Effector memory CD4-positive, alpha-beta T cell (primary cell): Measurements from ENCODE around the gene SMARCD1.
"Not testable (repeated sequence)": the region's sequence is repeated elsewhere in the genome, so short reads cannot be mapped to it uniquely, and the experiment has no call there.

Experiments used
- DNase-seq, 3 donors: peaks; one replicate each; pipeline ENCODE4 v3.0.0-alpha.2; 2020
- H3K27ac ChIP-seq: 2 replicates; pipeline ENCODE4 v1.7.0; 2013; ENCODE audit warnings: mild to moderate bottlenecking, low read length, moderate library complexity; ENCODE audit not compliant: insufficient read depth, poor library complexity, severe bottlenecking
- H3K27me3 ChIP-seq: replicated peaks from 2 replicates; pipeline ENCODE4 v1.7.0; 2013; ENCODE audit warnings: mild to moderate bottlenecking, low read length; ENCODE audit not compliant: insufficient read depth, control insufficient read depth, poor library complexity, severe bottlenecking
- H3K36me3 ChIP-seq: 2 replicates; pipeline ENCODE4 v1.7.0; 2013; ENCODE audit warnings: mild to moderate bottlenecking, low read length, moderate library complexity; ENCODE audit not compliant: control insufficient read depth, insufficient read depth
- H3K4me1 ChIP-seq: 2 replicates; pipeline ENCODE4 v1.7.0; 2013; ENCODE audit warnings: low read length, mild to moderate bottlenecking; ENCODE audit not compliant: control insufficient read depth, insufficient read depth, poor library complexity, severe bottlenecking
- H3K4me3 ChIP-seq: 2 replicates; pipeline ENCODE4 v1.7.0; 2013; ENCODE audit warnings: low read length, low read depth, mild to moderate bottlenecking; ENCODE audit not compliant: insufficient read depth, poor library complexity, severe bottlenecking
- H3K9me3 ChIP-seq: 2 replicates; pipeline ENCODE4 v1.7.0; 2013; ENCODE audit warnings: mild to moderate bottlenecking, low read length, moderate library complexity; ENCODE audit not compliant: control insufficient read depth

Gene SMARCD1

DNA sequence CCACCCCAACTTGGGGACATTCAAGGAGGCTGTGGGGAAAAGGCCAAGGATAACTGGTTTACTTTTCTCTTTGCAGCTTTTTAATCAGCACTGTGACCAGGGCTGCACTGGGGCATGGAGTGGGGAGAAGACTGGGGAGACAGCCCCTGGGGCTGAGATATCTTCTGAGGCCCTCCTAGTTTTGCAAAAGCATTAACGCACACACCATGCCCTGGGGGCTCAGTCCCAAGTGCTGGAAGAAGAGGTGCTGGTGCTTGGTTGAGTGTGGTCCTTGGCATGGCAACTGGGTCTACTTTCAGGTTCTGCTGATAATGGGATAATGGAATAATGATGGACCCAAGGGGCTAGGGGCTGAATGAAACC, 9.4 kb upstream of the SMARCD1 start:
- no peaks in the 10 kb centered on the region for H3K4me1 ChIP-seq
- no peak for DNase-seq
- H3K27me3 ChIP-seq: no peaks in the 10 kb centered on the region
- H3K36me3 ChIP-seq: no peaks in the 10 kb centered on the region
- H3K9me3 ChIP-seq: no peaks in the 10 kb centered on the region
- no peak overlapping the region for H3K27ac ChIP-seq
- no peak overlapping the region for H3K4me3 ChIP-seq

GRCh38 chr12:50077099-50077498, 8.0 kb upstream of the SMARCD1 start:
- H3K4me1 ChIP-seq: no peaks in the 10 kb centered on the region
- H3K4me3 ChIP-seq: no peak overlapping the region
- no peaks in the 10 kb centered on the region for H3K36me3 ChIP-seq
- H3K27me3 ChIP-seq: no peaks in the 10 kb centered on the region
- no peak for DNase-seq
- no peak overlapping the region for H3K27ac ChIP-seq
- no peaks in the 10 kb centered on the region for H3K9me3 ChIP-seq

DNA sequence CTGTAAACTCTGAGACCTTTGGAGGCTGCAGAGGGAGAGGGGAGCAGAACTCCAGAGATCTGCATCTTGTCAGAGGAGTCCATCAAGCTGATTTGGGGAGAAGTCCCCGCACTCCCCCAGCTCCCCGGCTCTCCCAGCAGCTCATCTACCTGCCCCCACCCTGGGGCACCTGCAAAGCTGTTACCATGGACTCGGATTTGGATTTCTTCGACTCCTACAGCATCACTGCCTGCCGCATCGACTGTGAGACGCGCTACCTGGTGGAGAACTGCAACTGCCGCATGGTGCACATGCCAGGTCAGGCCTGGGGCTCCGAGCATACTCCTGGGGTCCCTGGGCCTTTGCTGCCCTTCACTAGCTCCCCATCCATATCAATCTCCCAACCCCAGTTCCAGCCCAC, 6.9 kb upstream of the SMARCD1 start:
- no peak overlapping the region for H3K27ac ChIP-seq
- H3K9me3 ChIP-seq: no peaks in the 10 kb centered on the region
- H3K4me1 ChIP-seq: no peaks in the 10 kb centered on the region
- H3K36me3 ChIP-seq: no peaks in the 10 kb centered on the region
- no peak for DNase-seq
- H3K27me3 ChIP-seq: no peaks in the 10 kb centered on the region
- H3K4me3 ChIP-seq: no peak overlapping the region

DNA sequence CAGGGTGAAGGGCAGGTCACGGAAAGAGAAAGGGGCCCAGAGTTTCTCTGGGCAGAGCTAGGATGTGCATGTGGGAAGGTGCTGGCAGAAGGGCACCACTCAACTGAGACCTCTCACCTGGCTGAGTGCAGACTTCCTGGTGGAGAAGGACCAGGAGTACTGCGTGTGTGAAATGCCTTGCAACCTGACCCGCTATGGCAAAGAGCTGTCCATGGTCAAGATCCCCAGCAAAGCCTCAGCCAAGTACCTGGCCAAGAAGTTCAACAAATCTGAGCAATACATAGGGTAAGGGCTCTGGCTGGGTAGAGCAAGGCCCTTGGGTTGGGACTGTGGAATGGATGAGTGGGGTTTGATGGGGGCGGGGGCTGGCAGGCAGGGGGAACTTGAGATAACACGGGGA, 5.4 kb upstream of the SMARCD1 start:
- Histone ChIP-seq H3K4me1 (no peaks in the 10 kb centered on the region), H3K27me3 (no peaks in the 10 kb centered on the region), H3K36me3 (no peaks in the 10 kb centered on the region), H3K9me3 (no peaks in the 10 kb centered on the region), H3K4me3 (no peak overlapping the region), H3K27ac (no peak overlapping the region)
- DNase-seq: no peak

- H3K36me3 ChIP-seq: no peaks in the 10 kb centered on the region
- no peak overlapping the region for H3K4me3 ChIP-seq
- no peak overlapping the region for H3K27ac ChIP-seq
- peaks cover 7% of the 10 kb centered on the region for H3K4me1 ChIP-seq
- no peaks in the 10 kb centered on the region for H3K27me3 ChIP-seq
- H3K9me3 ChIP-seq: no peaks in the 10 kb centered on the region
- no peak for DNase-seq
Measured at GRCh38 chr12:50081096-50081808, 3.9 kb upstream of the SMARCD1 start.

DNA sequence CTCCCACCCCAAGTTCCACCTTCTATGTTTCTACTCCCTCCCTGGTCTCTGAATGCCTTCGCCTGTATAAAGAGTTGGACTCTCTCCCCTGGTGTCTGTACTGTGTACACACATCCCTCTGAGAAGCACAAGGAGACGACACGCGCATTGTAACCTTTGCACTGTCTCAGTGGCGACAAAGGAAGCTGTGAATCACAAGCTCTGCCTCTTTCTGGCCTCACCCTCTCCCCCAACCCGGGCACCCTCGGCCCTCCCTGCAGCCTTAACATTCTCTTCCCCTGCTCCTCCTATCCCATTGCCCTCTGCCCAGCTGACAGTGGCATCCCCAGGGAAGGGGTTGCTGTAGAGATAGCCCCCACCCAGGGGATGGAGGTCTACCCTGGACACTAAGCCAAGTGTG, 2.5 kb upstream of the SMARCD1 start:
- Histone ChIP-seq H3K4me1 (peaks cover 7% of the 10 kb centered on the region), H3K36me3 (peaks cover 9% of the 10 kb centered on the region), H3K27me3 (no peaks in the 10 kb centered on the region), H3K9me3 (no peaks in the 10 kb centered on the region), H3K4me3 (no peak overlapping the region), H3K27ac (no peak overlapping the region)
- DNase-seq: no peak

GRCh38 chr12:50083301-50083700, 1.8 kb upstream of the SMARCD1 start:
- peaks cover 9% of the 10 kb centered on the region for H3K36me3 ChIP-seq
- H3K4me3 ChIP-seq: no peak overlapping the region
- H3K4me1 ChIP-seq: peaks cover 7% of the 10 kb centered on the region
- no peak for DNase-seq
- no peaks in the 10 kb centered on the region for H3K27me3 ChIP-seq
- no peak overlapping the region for H3K27ac ChIP-seq
- H3K9me3 ChIP-seq: no peaks in the 10 kb centered on the region

DNA sequence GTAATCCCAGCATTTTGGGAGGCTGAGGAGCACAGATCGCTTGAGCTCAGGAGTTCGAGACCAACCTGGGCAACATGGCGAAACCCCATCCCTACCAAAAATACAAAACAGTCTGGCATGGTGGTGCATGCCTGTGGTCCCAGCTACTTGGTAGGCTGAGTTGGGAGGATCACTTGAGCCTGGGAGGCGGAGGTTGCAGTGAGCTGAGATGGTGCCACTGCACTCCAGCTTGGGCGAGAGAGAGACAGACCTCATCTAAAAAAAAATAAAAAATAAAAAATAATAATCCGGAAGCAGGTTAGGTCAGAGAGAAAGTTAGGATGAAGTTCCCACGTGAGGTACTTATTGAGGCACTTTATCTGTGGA, 750 bp upstream of the SMARCD1 start:
- H3K27me3 ChIP-seq, DNase-seq, H3K9me3 ChIP-seq, H3K4me1 ChIP-seq: not testable (repeated sequence)
- peak overlapping the region; percentile 90 for H3K27ac ChIP-seq
- H3K4me3 ChIP-seq: peak overlapping the region; percentile 95
- H3K36me3 ChIP-seq: peaks cover 17% of the 10 kb centered on the region

DNA sequence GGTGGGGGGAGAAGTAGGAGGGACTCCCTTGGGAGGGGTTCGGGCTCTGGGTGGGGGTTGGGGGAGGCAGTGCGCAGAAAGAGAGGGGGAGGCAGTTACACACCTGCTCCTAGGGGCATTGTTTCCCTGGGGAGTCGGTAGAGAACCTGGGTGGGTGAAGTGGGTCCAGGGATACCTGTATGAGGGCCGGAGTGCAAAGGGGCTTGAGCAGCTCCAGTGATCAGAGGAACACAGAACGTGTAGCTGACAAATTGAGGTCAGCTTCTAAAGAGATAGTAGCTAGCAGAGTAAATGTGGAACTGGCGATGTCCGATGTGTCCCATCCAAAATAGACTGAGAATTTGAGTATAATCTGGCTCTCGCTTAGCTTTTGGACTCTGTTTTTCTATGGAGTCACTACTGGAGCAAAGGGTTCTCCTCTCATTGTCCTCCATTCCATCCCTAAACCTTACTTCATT, 502 bp downstream of the SMARCD1 start:
- Histone ChIP-seq H3K4me1 (peaks cover 7% of the 10 kb centered on the region), H3K4me3 (peak overlapping the region; percentile 95), H3K27me3 (no peaks in the 10 kb centered on the region), H3K36me3 (peaks cover 28% of the 10 kb centered on the region), H3K27ac (peak overlapping the region; percentile 90), H3K9me3 (no peaks in the 10 kb centered on the region)
- no peak for DNase-seq

DNA sequence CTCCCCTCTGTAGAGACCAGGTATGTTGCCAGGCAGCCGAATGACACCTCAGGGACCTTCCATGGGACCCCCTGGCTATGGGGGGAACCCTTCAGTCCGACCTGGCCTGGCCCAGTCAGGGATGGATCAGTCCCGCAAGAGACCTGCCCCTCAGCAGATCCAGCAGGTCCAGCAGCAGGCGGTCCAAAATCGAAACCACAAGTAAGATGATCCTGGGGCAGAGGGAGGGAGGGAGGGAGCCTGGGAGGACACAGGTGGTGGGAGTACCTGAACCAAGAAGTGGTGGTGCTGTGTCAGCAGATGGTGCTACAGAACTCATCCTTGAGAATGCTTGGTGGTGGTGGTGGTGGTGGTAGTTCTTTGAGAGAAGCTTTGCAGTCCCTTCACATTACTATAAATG, 1.0 kb downstream of the SMARCD1 start:
- Histone ChIP-seq H3K9me3 (no peaks in the 10 kb centered on the region), H3K36me3 (peaks cover 29% of the 10 kb centered on the region), H3K27me3 (no peaks in the 10 kb centered on the region), H3K4me1 (peaks cover 7% of the 10 kb centered on the region), H3K4me3 (no peak overlapping the region), H3K27ac (peak overlapping the region; percentile 90)
- DNase-seq: no peak
